Heart right ventricle (tissue), 16 donors: ENCODE results near the gene LRRC3. TPM values are rescaled to one million over a fixed set of nuclear protein-coding genes. Genes with fewer than 3 reads are reported as not detected.

ENCODE experiments used
- ATAC-seq, 8 donors: fragments of 200-7000 bp; cut with Tn5 transposase; one replicate each; pipeline ENCODE4 v1.9.1; 2020; ENCODE audit warnings: mild to moderate bottlenecking in 8 of 8, moderate library complexity in 8 of 8, moderate number of reproducible peaks in 1 of 8
- DNase-seq, 2 donors: peaks; one replicate each; pipeline ENCODE4 v3.0.0-alpha.2; 2020
- H3K27ac ChIP-seq, 10 donors: fragments of 200-600 bp; sonication (generic) in 2 of 10; one replicate each; pipeline versions ENCODE4 v1.5.0 to v1.8.0; 2020 to 2022; ENCODE audit warnings: mild to moderate bottlenecking in 3 of 10
- H3K27me3 ChIP-seq, 7 donors: fragments of 200-600 bp; one replicate each; pipeline ENCODE4 v1.8.0; 2021 to 2022; ENCODE audit warnings: mild to moderate bottlenecking in 2 of 7
- H3K36me3 ChIP-seq, 9 donors: fragments of 200-600 bp; sonication (generic) in 1 of 9; one replicate each; pipeline versions ENCODE4 v1.5.0 to v1.8.0; 2020 to 2022; ENCODE audit warnings: mild to moderate bottlenecking in 2 of 9
- H3K4me1 ChIP-seq, 9 donors: fragments of 200-600 bp; sonication (generic) in 1 of 9; one replicate each; pipeline versions ENCODE4 v1.5.0 to v1.8.0; 2020 to 2022; ENCODE audit warnings: mild to moderate bottlenecking in 4 of 9
- H3K4me3 ChIP-seq, 10 donors: fragments of 200-600 bp; sonication (generic) in 2 of 10; one replicate each; pipeline versions ENCODE4 v1.5.0 to v1.8.0; 2020 to 2022; ENCODE audit warnings: mild to moderate bottlenecking in 7 of 10, moderate library complexity in 2 of 10
- H3K9me3 ChIP-seq, 11 donors: fragments of 200-600 bp in 10 of 11; sonication (generic) in 2 of 11; one replicate each; pipeline versions ENCODE4 v1.5.0 to v1.8.0; 2013 to 2022; ENCODE audit warnings: mild to moderate bottlenecking in 2 of 11, control low read depth in 1 of 11, moderate library complexity in 1 of 11
- WGBS, 2 donors: extraction: QIAGEN DNeasy Blood & Tissue Kit; methylation state at CpG; one replicate each; pipeline ENCODE4 v1.1.7; 2013; ENCODE audit warnings: inconsistent platforms in 1 of 2; 5-methylcytosine and 5-hydroxymethylcytosine counted together
- intact Hi-C, 10 donors: fragments of 100-400 bp; cut with DNase I; formaldehyde crosslinking; loops; one replicate each; pipeline versions ENCODE4 v1.11.1 to v1.14.2; 2022
- polyA plus RNA-seq, 2 donors: library from polyadenylated mRNA; stranded (reverse); fragments of 200-250 nt; gene quantifications; one replicate each; pipeline ENCODE4 v1.2.3, GENCODE V29; 2013
- total RNA-seq, 10 donors: library from RNA; stranded (reverse); fragmentation: NEBNext Ultra II Directional in 3 of 10; extraction: Animal tissue kit (Norgen Biotek cat#: 25700) in 3 of 10; gene quantifications; one replicate each; pipeline versions ENCODE4 v1.2.1 to v1.2.4, GENCODE V29; 2021 to 2023
- TF ChIP-seq, protein P1 (sequence below), 9 donors: fragments of 200-600 bp; sonication (generic) in 2 of 9; IDR thresholded peaks; one replicate each; pipeline versions ENCODE4 v1.5.0 to v1.8.0; 2021 to 2022; ENCODE audit warnings: antibody characterized with exemption in 9 of 9, mild to moderate bottlenecking in 5 of 9, moderate library complexity in 1 of 9
- donor health status: Arrhythmogenic right ventricular cardiomyopathy.
- donor health status: ischemic (EF 13 %, LVEDD 7.1; RV severe dilation, severe dysfunction).
- donor health status: healthy with polysubstance abuse.
- donor health status: DM: no; HTN: yes; CAD: no.
- donor health status: DM: no; HTN: no; CAD: no.
- donor health status: ischemic (EF 25% LVEDD 6.9; RV normal size, moderate dysfunction).
- donor health status: ischemic (EF 25% LVEDD 5.7; RV mildly dilated, moderate dysfunction).
- donor health status: healthy.
- donor health status: DM: yes; HTN: yes; CAD: no.
- donor health status: Ischemic cardiomyopathy.
- donor health status: ischemic (EF 35%, LVEDD 5.7; RV mildly dilated, moderate dysfunction).
- donor health status: nonischemic (EF 11% LVEDD 7.7; RV severe dilation, severe dysfunction).
- donor health status: DM: yes; HTN: yes; CAD: no.
- donor health status: PGD.
- donor health status: ischemic (EF 29% LVEDD 5.4; RV normal size, mild dysfunction).
- donor health status: nonischemic (EF 23%, LVEDD 6.1; RV moderate dilation, normal function).

LRRC3 gene
- total and polyA plus RNA-seq, 12 donors, result 1.2 to 3.2 (median 2.0) TPM

GRCh38 chr21:44442266-44443125, 12.8 kb upstream of the LRRC3 start:
- DNase-seq, result peak in 1 of 2 donors; percentile 8
- no peak for ATAC-seq
- Histone ChIP-seq H3K36me3 (peaks cover 0 to 48% (median 0%) of the 10 kb centered on the region in 9 donors), H3K4me1 (peaks cover 0 to 17% (median 5%) of the 10 kb centered on the region in 9 donors), H3K9me3 (no peaks in the 10 kb centered on the region), H3K27ac (no peak overlapping the region), H3K4me3 (no peak overlapping the region), H3K27me3 (peaks cover 0 to 11% (median 3%) of the 10 kb centered on the region in 7 donors)
- intact Hi-C loops, result loop anchor here in 1 of 10 donors (10.0 kb wide), 1 partner anchor 58 kb away; no protein-coding TSS in a partner anchor
- TF ChIP-seq, protein P1, sequence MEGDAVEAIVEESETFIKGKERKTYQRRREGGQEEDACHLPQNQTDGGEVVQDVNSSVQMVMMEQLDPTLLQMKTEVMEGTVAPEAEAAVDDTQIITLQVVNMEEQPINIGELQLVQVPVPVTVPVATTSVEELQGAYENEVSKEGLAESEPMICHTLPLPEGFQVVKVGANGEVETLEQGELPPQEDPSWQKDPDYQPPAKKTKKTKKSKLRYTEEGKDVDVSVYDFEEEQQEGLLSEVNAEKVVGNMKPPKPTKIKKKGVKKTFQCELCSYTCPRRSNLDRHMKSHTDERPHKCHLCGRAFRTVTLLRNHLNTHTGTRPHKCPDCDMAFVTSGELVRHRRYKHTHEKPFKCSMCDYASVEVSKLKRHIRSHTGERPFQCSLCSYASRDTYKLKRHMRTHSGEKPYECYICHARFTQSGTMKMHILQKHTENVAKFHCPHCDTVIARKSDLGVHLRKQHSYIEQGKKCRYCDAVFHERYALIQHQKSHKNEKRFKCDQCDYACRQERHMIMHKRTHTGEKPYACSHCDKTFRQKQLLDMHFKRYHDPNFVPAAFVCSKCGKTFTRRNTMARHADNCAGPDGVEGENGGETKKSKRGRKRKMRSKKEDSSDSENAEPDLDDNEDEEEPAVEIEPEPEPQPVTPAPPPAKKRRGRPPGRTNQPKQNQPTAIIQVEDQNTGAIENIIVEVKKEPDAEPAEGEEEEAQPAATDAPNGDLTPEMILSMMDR (IDR thresholded peaks at IDR 0.05), result no peak
- WGBS, 2 donors, result 71 to 73% methylated on average over 19 of the region's 19 CpGs

DNA sequence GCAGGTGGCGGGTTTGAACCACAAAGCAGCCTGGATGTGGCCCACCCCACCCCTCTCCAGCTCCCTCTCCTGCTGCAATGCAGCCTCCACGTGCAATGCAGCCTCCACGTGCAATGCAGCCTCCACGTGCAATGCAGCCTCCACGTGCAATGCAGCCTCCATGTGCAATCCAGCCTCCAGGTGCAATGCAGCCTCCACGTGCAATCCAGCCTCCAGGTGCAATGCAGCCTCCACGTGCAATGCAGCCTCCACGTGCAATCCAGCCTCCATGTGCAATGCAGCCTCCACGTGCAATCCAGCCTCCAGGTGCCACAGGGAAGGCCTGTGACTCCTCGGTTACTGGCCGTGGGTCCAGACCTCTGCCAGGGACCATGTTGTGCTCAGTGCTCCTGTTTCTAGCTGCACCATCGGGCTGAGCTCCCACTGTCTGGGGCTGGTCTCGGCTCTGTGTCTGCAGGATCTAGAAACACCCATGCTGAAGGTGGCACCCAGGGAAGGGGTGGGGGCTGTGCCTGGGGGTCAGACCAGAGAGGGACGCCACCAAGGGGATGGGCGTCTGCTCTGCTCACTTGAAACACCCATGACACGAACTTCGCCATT, 11.9 kb upstream of the LRRC3 start:
- peaks cover 0 to 41% (median 0%) of the 10 kb centered on the region in 9 donors for H3K36me3 ChIP-seq
- WGBS, 2 donors, result 74 to 77% methylated on average over 16 to 17 of the region's 17 CpGs
- peaks cover 0 to 17% (median 5%) of the 10 kb centered on the region in 7 donors for H3K27me3 ChIP-seq
- DNase-seq, result no peak
- TF ChIP-seq, protein P1 (IDR thresholded peaks at IDR 0.05), result no peak
- no peak overlapping the region for H3K4me3 ChIP-seq
- no peaks in the 10 kb centered on the region for H3K9me3 ChIP-seq
- no peak overlapping the region for H3K27ac ChIP-seq
- no peak for ATAC-seq
- intact Hi-C loops, result loop anchor here in 1 of 10 donors (10.0 kb wide), 1 partner anchor 59 kb away; no protein-coding TSS in a partner anchor
- peaks cover 0 to 8% (median 0%) of the 10 kb centered on the region in 9 donors for H3K4me1 ChIP-seq

DNA sequence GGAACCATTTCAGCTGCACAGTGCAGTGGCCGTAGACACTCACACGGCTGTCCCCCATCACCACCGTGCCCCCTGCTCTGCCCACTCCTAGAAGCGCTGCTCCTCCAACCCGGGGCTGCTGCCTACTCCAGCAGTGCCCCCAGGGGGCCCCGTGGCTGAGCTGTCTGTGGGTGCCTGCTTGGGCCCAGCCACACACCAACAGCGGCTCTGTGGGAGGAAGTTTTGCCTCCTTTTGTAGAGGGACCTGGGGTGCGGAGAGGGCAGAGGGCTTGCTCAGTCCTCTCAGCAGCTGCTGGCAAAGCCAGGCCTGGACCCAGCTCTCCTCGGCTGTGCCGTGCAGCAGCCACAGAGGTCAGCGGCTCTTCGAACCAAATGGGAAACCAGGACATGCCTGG, 11.4 kb upstream of the LRRC3 start:
- intact Hi-C loops, result loop anchor here in 1 of 10 donors (10.0 kb wide), 1 partner anchor 59 kb away; no protein-coding TSS in a partner anchor
- 79 to 81% methylated on average over 12 of the region's 12 CpGs for WGBS, 2 donors
- Histone ChIP-seq H3K4me3 (no peak overlapping the region), H3K9me3 (no peaks in the 10 kb centered on the region), H3K27ac (no peak overlapping the region), H3K27me3 (peaks cover 0 to 22% (median 6%) of the 10 kb centered on the region in 7 donors), H3K4me1 (peaks cover 0 to 8% (median 0%) of the 10 kb centered on the region in 9 donors), H3K36me3 (peaks cover 0 to 39% (median 0%) of the 10 kb centered on the region in 9 donors)
- ATAC-seq, result no peak
- peak in 1 of 2 donors; percentile 3 for DNase-seq
- TF ChIP-seq, protein P1 (IDR thresholded peaks at IDR 0.05), result no peak

DNA sequence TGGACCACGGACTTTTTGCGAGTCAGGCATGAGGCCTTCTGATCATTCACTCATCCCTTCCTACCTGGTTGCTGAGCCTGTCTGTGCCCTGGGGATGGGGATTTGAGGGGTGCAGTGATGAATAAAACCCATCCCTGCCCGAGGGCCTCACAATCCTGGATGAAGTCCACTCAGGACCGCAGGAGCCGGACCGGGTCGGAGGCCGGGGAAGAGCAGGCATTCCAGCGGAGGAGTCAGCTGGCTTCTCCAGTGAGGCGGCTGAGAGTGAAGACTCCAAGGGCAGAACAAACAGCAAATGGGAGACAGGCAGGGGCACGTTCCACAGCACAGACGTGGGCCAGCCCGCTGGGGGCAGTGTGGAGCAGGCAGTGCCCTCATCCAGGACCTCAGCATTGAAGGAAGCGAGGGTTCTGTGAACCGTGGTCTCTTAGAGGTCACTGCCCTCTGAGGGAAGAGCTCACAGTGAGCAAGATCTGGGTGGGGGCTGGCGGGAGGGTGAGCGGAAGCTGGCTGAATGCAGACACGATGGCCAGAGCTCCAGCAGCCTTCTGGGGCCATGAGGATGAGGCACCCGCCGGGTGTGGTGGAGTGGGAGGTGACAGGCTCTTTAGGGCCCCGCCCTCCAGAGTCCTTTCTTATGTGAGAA, 10.9 kb upstream of the LRRC3 start:
- 74 to 82% methylated on average over 21 of the region's 21 CpGs for WGBS, 2 donors
- no peak for ATAC-seq
- TF ChIP-seq, protein P1 (IDR thresholded peaks at IDR 0.05), result no peak

More for the DNA sequence above, 10.9 kb upstream of the LRRC3 start:
- intact Hi-C loops, result loop anchor here in 1 of 10 donors (10.0 kb wide), 1 partner anchor 60 kb away; no protein-coding TSS in a partner anchor
- peaks cover 0 to 3% (median 0%) of the 10 kb centered on the region in 9 donors for H3K4me1 ChIP-seq
- H3K4me3 ChIP-seq, result no peak overlapping the region
- no peak overlapping the region for H3K27ac ChIP-seq
- peaks cover 0 to 33% (median 0%) of the 10 kb centered on the region in 9 donors for H3K36me3 ChIP-seq
- DNase-seq, result peak in 1 of 2 donors; percentile 6
- no peaks in the 10 kb centered on the region for H3K9me3 ChIP-seq
- peaks cover 0 to 24% (median 7%) of the 10 kb centered on the region in 7 donors for H3K27me3 ChIP-seq
